ENCODE measurements around the gene AFF3.

The AFF3 gene

DNA sequence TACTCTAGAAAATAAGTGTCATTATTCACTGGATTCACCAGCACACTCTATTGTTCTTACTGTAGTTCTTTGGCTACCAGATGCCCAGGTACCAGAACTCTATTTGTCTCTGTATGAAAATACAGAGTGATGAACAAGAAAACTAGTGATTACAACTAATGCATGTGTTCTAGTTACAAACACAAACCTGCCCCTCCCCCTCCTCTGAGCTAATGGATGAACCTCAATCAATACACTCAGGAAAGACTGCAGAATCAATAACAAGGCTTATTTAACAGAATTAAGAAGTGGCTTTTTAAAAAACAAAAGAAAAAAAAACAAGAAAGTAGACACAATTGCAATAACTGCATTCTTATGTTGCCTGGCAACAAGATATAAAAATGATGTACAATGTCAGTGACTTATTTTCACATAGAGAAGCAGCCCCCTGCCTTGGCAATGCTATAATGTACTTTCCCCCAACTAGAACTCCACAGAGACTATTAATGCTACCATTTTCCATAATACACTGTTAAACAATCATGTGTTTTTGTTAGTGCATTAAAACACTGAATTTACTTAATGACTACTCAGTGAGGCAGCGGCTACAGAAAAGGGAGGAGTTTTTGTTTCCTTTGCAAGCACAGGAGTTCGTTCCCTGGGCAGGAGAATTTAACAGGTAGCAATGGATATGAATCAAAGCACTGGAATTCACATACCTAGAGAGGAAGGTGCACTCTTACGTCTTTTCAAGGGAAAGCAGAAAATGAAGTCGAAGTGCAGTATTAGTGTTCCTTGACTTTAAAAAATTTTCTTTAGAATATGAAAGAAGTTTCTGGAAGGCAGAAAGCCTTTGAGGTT lies 333.8 kb downstream of the AFF3 start:
- DNase-seq (ENCODE audit: low read depth in 1 of 2, low spot score in 1 of 2): no peak

DNA sequence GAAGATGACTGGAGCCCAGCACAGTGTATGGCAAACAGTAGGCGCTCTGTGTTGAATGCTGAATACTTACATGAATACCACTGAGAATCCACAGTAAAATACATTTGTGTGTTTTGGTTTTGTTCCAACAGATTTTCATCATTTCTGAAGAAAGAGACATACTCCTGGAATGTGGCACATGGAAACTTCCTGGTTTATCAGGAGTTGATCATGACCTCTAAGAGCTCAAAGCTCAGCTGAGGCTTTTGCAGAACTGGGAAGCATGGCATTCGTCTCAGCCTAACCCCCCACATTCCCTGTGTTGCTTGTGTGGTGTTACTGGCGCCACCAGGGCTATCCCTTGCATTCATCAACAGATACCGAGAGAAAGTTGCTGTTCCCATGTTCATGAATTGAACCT lies 335.6 kb downstream of the AFF3 start:
- DNase-seq (ENCODE audit: low read depth in 1 of 2, low spot score in 1 of 2): no peak

DNA sequence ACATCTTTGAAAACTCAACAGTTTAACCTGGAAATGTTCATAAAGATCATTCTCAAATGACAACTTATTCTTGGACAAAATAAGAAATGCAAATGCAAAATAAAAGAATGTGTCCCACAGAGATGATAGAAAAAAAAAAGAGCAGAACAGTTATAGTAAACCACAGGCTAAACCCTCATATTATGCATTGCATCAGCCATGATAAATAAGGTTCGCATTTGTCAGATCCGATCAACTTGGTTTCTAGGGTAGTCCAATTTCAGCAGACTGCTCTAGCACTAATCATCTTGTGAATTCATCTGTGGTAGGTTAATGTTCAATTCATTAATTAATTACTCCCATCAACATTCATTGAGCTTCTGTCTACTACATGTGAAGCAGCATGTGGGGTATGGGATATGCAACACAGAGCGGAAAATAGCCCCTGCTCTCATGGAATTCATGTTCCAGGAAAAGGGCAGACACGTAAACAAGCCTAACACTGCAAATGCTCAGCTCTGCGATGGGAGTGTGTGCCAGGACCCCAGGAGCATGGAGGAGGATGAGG lies 336.4 kb downstream of the AFF3 start:
- DNase-seq (ENCODE audit: low read depth in 1 of 2, low spot score in 1 of 2): no peak

DNA sequence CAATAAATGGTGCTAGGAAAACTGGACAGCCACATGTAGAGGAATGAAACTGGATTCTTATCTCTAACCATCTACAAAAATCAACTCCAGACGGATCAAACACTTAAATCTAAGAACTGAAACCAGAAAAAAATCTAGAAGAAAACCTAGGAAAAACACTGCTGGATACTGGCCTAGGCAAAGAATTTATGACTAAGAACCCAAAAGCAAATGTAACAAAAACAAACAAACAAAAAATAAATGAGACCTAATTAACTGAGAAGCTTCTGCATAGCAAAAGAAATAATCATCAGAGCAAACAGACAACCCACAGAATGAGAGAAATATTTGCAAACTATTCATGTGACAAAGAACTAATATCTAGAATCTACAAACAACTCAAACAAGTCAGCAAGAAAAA lies 338.5 kb downstream of the AFF3 start:
- DNase-seq (ENCODE audit: low read depth in 1 of 2, low spot score in 1 of 2): no peak

DNA sequence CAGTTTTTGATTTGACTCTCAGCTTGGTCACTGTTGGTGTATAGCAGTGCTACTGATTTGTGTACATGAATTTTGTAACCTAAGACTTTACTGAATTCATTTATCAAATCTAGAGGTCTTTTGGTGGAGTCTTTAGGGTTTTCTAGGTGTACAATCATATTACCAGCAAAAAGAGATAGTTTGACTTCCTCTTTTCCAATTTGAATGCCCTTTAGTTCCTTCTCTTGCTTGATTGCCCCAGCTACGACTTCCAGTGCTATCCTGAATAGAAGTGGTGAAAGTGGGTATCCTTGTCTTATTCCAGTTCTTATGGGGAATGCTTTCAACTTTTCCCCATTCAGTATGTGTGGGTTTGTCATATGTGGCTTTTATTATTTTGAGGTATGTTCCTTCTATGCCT lies 339.7 kb downstream of the AFF3 start:
- no peak for DNase-seq (ENCODE audit: low read depth in 1 of 2, low spot score in 1 of 2)

DNA sequence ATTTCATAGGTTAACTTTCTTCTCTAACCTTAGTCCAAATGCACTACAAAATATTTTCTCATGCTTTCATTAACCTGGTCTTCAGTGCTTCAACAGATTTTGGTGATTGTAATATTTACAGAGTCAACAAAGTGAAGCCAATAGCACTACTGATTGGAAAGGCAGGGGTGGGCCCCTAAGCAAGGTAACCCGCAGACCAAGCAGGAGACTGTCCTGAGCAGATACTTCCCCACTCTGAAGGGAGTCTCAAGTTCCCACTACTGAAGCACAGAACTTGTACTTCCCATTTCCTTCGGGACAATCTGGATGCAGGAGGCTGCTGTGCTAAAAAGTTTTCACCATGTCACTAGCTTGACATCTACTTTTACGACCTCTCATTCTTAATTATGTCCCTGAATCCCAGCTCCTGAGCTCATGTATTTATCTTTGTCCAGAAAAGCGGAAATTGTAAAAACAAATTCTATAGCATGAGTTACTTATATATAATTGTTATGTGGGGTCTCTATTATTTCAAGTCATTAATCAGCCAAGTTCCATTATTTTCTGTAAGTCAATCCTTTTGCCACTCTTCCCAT lies 341.0 kb downstream of the AFF3 start:
- DNase-seq (ENCODE audit: low read depth in 1 of 2, low spot score in 1 of 2): no peak

DNA sequence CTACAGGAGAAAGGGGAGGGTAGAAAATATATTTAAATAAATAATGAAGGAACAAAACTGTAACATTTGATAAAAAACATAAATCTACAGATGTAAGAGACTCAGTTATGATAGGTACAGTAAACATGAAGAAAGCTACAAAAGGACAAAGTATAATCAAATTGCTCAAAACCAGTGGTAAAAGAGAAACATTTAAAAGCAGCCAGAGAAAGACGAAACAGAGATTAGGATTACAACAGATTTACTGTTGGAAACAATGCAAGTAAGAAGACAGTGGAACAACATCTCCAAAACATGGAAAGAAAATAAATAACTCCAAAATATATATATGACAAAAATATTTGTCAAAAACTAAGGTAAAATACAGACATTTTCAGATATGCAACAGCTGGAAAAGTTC lies 344.9 kb downstream of the AFF3 start:
- DNase-seq (ENCODE audit: low read depth in 1 of 2, low spot score in 1 of 2): no peak

GRCh38 chr2:99794414-99794813 lies 348.0 kb downstream of the AFF3 start:
- no peak for DNase-seq (ENCODE audit: low read depth in 1 of 2, low spot score in 1 of 2)

- no peak for DNase-seq (ENCODE audit: low read depth in 1 of 2, low spot score in 1 of 2)
These were observed 349.4 kb downstream of the AFF3 start for GRCh38 chr2:99793022-99793421.

DNA sequence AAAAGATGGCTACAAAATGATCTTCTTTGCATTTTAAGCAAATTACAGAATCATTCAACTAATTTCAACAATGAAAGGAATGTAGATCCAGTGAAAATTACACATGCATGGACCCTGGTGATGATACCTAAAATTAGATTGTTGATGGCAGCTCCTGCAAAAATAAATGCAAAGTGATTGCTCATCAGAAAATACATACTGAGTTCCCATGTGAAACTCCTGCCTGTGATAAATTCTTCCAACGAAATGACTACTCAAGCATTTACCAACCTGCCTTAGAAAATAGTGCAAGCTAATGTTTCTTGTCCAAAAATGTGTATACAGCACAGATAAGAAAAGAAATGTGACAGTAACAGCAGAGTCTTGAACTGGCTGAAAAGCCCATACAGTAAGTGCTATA lies 352.5 kb downstream of the AFF3 start:
- DNase-seq (ENCODE audit: low read depth in 1 of 2, low spot score in 1 of 2): no peak

DNA sequence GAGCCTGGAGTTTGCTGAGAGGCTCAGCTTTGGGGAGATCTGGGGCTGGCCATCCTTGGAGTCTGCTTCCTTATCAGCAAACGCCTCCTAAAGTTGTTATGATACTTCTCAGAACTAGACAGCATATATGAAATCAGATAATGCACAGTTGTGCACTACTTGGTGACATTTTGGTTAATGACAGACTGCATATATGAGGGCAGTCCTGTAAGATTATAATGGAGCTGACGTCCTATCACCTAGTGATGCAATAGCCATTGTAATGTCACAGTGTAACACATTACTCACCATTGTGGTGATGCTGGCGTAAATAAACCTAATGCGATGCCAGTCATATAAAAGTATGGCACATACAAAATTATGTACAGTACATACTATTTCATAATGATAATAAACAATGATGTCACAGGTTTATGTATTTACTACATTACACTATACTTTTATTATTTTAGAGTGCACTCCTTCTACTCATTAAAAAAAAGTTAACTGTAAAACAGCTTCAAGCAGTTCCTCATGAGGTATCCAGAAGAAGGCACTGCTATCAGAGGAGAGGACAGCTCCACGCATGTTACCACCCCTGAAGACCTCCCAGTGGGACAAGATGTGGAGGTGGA lies 354.5 kb downstream of the AFF3 start:
- no peak for DNase-seq (ENCODE audit: low read depth in 1 of 2, low spot score in 1 of 2)

GRCh38 chr2:99786636-99787390 lies 355.6 kb downstream of the AFF3 start:
- DNase-seq (ENCODE audit: low read depth in 1 of 2, low spot score in 1 of 2): no peak

DNA sequence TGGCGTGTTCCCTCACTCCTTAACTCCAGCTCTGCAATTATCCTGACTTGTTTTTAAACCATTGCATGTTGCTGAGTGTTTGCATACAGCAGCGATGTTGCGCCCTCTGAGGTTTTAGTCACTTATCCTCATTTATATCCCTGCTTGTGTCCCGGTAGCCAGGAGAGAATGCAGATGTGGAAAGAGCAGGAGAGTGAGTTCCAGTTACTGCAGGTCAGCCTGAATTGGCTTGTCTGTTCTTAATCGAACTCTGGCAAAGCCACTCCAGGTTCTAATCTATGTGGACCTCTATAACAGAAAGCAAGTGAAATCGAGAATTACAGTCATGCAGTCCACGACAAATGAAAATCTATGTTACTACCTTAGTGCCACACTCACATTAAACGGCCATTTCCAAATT lies 357.4 kb downstream of the AFF3 start:
- no peak for DNase-seq (ENCODE audit: low read depth in 1 of 2, low spot score in 1 of 2)

GRCh38 chr2:99784282-99784681 lies 358.1 kb downstream of the AFF3 start:
- no peak for DNase-seq (ENCODE audit: low read depth in 1 of 2, low spot score in 1 of 2)

GRCh38 chr2:99780276-99780675 lies 362.1 kb downstream of the AFF3 start:
- DNase-seq (ENCODE audit: low read depth in 1 of 2, low spot score in 1 of 2): no peak

- DNase-seq (ENCODE audit: low read depth in 1 of 2, low spot score in 1 of 2): no peak
These were observed 363.1 kb downstream of the AFF3 start for GRCh38 chr2:99779276-99779675.

DNA sequence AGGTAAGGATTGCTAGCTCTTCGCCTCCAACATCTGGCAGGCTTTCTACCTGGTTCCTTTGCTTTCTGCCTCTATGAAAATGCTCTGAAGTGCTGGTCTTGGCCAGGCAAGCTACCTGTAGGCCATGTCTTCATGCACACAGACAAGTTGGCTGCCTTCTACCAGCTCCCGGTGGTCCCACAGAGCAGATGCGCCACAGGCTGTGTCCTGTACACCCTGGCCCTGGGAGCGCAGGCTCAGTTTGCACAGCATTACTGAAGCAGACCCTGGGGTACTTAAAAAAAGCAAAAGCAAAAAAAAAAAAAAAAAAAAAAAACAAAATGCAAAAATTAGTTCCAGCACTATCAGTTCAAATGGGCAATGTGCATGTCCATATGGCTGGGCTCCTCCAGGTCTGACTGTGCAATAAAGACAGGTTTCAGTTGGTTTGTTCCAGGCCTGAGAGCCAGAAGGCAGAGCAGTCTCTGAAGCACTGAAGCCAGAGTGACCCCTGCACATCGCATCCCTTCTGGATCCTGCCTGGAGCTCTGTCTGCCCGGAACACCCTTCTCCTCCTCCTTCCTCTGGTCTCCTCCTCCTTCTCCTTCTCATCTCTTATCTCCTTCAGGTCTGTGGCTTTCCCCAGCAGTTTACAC lies 364.6 kb downstream of the AFF3 start:
- no peak for DNase-seq (ENCODE audit: low read depth in 1 of 2, low spot score in 1 of 2)

DNA sequence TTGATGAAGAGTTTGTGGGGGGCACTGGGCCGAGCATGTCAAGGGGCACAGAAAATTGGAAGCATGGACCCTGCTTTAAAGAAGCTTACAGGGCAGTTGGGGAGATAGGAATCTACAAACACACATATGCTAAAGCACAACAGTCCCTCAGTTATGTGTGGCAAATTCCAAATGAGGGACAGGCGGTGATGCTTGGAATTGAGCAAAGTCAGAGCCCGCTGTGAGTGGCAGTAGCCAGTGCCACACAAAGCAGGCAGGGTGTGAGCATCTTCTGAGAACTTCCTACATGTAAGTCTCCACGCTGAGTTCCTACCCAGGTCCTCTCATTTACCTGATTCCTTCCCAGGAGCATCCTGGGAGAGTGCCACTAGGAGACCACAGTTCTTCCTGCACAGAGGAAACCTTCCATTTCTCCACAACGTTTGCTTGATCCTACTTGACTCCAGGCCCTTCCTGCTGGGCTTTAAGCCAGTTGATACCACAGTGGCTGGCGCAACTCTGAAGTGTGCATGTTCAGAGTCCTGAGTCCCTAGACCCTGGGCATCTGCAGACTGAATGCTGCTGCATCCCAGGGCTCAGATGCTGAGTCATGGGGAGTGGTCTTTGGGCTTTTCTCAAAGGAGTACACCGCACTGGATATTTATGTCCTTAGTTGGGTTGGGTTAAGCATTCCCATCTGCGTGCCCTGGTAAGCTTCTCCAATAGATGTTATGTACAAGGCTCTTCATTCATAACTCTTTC lies 365.3 kb downstream of the AFF3 start:
- no peak for DNase-seq (ENCODE audit: low read depth in 1 of 2, low spot score in 1 of 2)

- no peak for DNase-seq (ENCODE audit: low read depth in 1 of 2, low spot score in 1 of 2)
These were observed 366.0 kb downstream of the AFF3 start for GRCh38 chr2:99776206-99776905.

DNA sequence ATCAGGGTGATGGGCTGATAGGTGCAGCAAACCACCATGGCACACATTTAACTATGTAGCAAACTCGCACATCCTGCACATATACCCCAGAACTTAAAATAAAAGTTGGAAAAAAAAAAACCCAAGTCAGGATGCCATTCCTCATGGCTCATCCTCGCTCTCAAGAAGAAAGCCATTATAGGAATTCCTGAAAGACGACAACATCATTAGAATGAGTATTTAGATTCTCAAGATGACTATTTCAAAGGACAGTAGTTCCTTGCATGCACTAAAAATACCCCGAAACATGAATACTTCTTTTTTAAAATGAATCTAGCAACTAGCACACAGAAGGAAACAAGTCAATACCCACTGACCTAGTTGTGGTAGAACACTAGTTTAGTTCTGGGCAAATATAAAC lies 366.8 kb downstream of the AFF3 start:
- DNase-seq (ENCODE audit: low read depth in 1 of 2, low spot score in 1 of 2): no peak

All from activated CD4-positive, alpha-beta T cell treated with anti-CD3 and anti-CD28 coated beads, Interleukin-2, amount 50 U/mL, for 24 hours (primary cell).